Common myeloid progenitor, CD34-positive (primary cell): ENCODE results near the gene HEPN1.

ENCODE experiments used
- CTCF ChIA-PET: fragments of 350-600 bp; sonication (Branson Sonifier 250); formaldehyde crosslinking; loops from one replicate; lab custom pipeline; 2021; ENCODE audit warnings: antibody characterized with exemption; lab: Charles Lee
- POLR2A ChIA-PET: fragments of 350-600 bp; sonication (Branson Sonifier 250); formaldehyde crosslinking; loops from one replicate; lab custom pipeline; 2021; ENCODE audit warnings: antibody characterized with exemption; lab: Charles Lee
- DNase-seq, 3 donors: peaks; one replicate each; pipeline versions ENCODE4 v3.0.0 to v3.0.0-alpha.2; 2013
- H3K27ac ChIP-seq, 2 experiments: 1 replicate in 1 of 2; 2 replicates in 1 of 2; pipeline ENCODE4 v1.7.0; 2013; ENCODE audit warnings: inconsistent platforms in 2 of 2, low read length in 2 of 2, mild to moderate bottlenecking in 2 of 2, low read depth in 1 of 2, moderate library complexity in 1 of 2; ENCODE audit not compliant: severe bottlenecking in 2 of 2, insufficient read depth in 1 of 2, poor library complexity in 1 of 2
- H3K27me3 ChIP-seq, 5 experiments: replicated peaks in 2 of 5; 1 replicate in 3 of 5; 2 replicates in 2 of 5; pipeline versions ENCODE4 v1.6.1 to v1.7.0; 2013; ENCODE audit warnings: low read length in 4 of 5, mild to moderate bottlenecking in 2 of 5, moderate library complexity in 2 of 5, inconsistent platforms in 1 of 5; ENCODE audit not compliant: insufficient read depth in 5 of 5, control insufficient read depth in 4 of 5
- H3K36me3 ChIP-seq, 4 experiments: 1 replicate in 2 of 4; 2 replicates in 2 of 4; pipeline versions ENCODE4 v1.6.1 to v1.7.0; 2013; ENCODE audit warnings: low read length in 3 of 4, control low read depth in 1 of 4, mild to moderate bottlenecking in 1 of 4; ENCODE audit not compliant: control insufficient read depth in 4 of 4, insufficient read depth in 4 of 4
- H3K4me1 ChIP-seq, 4 experiments: 1 replicate in 3 of 4; 2 replicates in 1 of 4; pipeline versions ENCODE4 v1.6.1 to v1.7.1; 2013; ENCODE audit warnings: low read length in 3 of 4, mild to moderate bottlenecking in 3 of 4, control low read depth in 1 of 4, inconsistent platforms in 1 of 4, moderate library complexity in 1 of 4; ENCODE audit not compliant: control insufficient read depth in 4 of 4, insufficient read depth in 4 of 4; ENCODE audit errors: control extremely low read depth in 1 of 4
- H3K4me3 ChIP-seq, 7 experiments: 1 replicate in 4 of 7; 2 replicates in 3 of 7; pipeline versions ENCODE4 v1.5.1 to v1.7.0; 2013; ENCODE audit warnings: mild to moderate bottlenecking in 7 of 7, low read length in 6 of 7, moderate library complexity in 6 of 7, inconsistent platforms in 2 of 7, low read depth in 2 of 7, control low read depth in 1 of 7; ENCODE audit not compliant: insufficient read depth in 4 of 7, control insufficient read depth in 1 of 7; ENCODE audit errors: extremely low read depth in 1 of 7
- H3K9me3 ChIP-seq, 5 experiments: 1 replicate in 4 of 5; 2 replicates in 1 of 5; pipeline versions ENCODE4 v1.6.1 to v1.7.1; 2013; ENCODE audit warnings: low read length in 4 of 5, mild to moderate bottlenecking in 2 of 5, inconsistent platforms in 1 of 5, low read depth in 1 of 5, moderate library complexity in 1 of 5; ENCODE audit not compliant: control insufficient read depth in 4 of 5, insufficient read depth in 2 of 5; ENCODE audit errors: control extremely low read depth in 1 of 5
- WGBS: methylation state at CpG from one replicate; pipeline ENCODE4 v1.1.5; 2013; ENCODE audit not compliant: insufficient coverage; 5-methylcytosine and 5-hydroxymethylcytosine counted together

Gene HEPN1

GRCh38 chr11:124943741-124944140, 24.7 kb downstream of the HEPN1 start:
- DNase-seq, result no peak
- POLR2A ChIA-PET, result no interaction called here
- Histone ChIP-seq H3K4me1 (peaks cover 0 to 15% (median 4%) of the 10 kb centered on the region in 4 experiments), H3K27ac (peak overlapping the region in 1 of 2 experiments; percentile 56), H3K27me3 (no peaks in the 10 kb centered on the region), H3K36me3 (no peaks in the 10 kb centered on the region), H3K9me3 (peaks cover 0 to 3% (median 0%) of the 10 kb centered on the region in 5 experiments), H3K4me3 (no peak overlapping the region)
- WGBS, result no CpG with 5 or more reads among the region's 1 CpG
- CTCF ChIA-PET, result interaction anchor here (1.1 to 1.2 kb wide), 2 partner anchors 10 to 13 kb away, joined by 4 to 6 read pairs; no protein-coding TSS in a partner anchor

GRCh38 chr11:124944565-124944964, 25.5 kb downstream of the HEPN1 start:
- Histone ChIP-seq H3K27me3 (no peaks in the 10 kb centered on the region), H3K4me1 (peaks cover 0 to 15% (median 4%) of the 10 kb centered on the region in 4 experiments), H3K27ac (no peak overlapping the region), H3K9me3 (peaks cover 0 to 3% (median 0%) of the 10 kb centered on the region in 5 experiments), H3K36me3 (no peaks in the 10 kb centered on the region), H3K4me3 (no peak overlapping the region)
- 40% methylated on average over 1 of the region's 3 CpGs for WGBS
- CTCF ChIA-PET, result interaction anchor here (1.3 to 1.8 kb wide), 2 partner anchors 8 to 46 kb away, joined by 3 to 6 read pairs; partner anchors contain the start of gene HEPACAM
- DNase-seq, result no peak
- POLR2A ChIA-PET, result interaction anchor here (0.6 kb wide), 1 partner anchor 967 kb away, joined by 3 read pairs; no protein-coding TSS in a partner anchor

- no peak overlapping the region for H3K27ac ChIP-seq
- no peak for DNase-seq
These were observed 26.8 kb downstream of the HEPN1 start for GRCh38 chr11:124945826-124946225.

GRCh38 chr11:124946735-124947141, 27.7 kb downstream of the HEPN1 start:
- POLR2A ChIA-PET, result no interaction called here
- Histone ChIP-seq H3K4me3 (no peak overlapping the region), H3K9me3 (peaks cover 0 to 3% (median 0%) of the 10 kb centered on the region in 5 experiments), H3K4me1 (peaks cover 0 to 18% (median 7%) of the 10 kb centered on the region in 4 experiments), H3K27me3 (no peaks in the 10 kb centered on the region), H3K27ac (no peak overlapping the region), H3K36me3 (no peaks in the 10 kb centered on the region)
- 18% methylated on average over 1 of the region's 2 CpGs for WGBS
- no peak for DNase-seq
- CTCF ChIA-PET, result no interaction called here

More at GRCh38 chr11:124945826-124946225, 26.8 kb downstream of the HEPN1 start:
- Histone ChIP-seq H3K27me3 (no peaks in the 10 kb centered on the region), H3K36me3 (no peaks in the 10 kb centered on the region), H3K4me3 (no peak overlapping the region), H3K4me1 (peaks cover 0 to 18% (median 5%) of the 10 kb centered on the region in 4 experiments), H3K9me3 (peaks cover 0 to 3% (median 0%) of the 10 kb centered on the region in 5 experiments)
- 100% methylated on average over 3 of the region's 6 CpGs for WGBS
- POLR2A ChIA-PET, result no interaction called here
- CTCF ChIA-PET, result interaction anchor here (0.8 to 1.8 kb wide), 3 partner anchors 10 to 135 kb away, joined by 3 to 6 read pairs (median 3); partner anchors contain the start of gene HEPACAM

GRCh38 chr11:124950601-124951330, 31.7 kb downstream of the HEPN1 start:
- H3K27ac ChIP-seq, result no peak overlapping the region
- DNase-seq, result peak in 1 of 3 donors; percentile 10
- H3K4me3 ChIP-seq, result no peak overlapping the region
- no peaks in the 10 kb centered on the region for H3K36me3 ChIP-seq
- peaks cover 0 to 3% (median 0%) of the 10 kb centered on the region in 5 experiments for H3K9me3 ChIP-seq
- H3K27me3 ChIP-seq, result no peaks in the 10 kb centered on the region
- peaks cover 3 to 23% (median 15%) of the 10 kb centered on the region in 4 experiments for H3K4me1 ChIP-seq
- POLR2A ChIA-PET, result no interaction called here
- CTCF ChIA-PET, result interaction anchor here (0.8 kb wide), 1 partner anchor 330 kb away, joined by 3 read pairs; no protein-coding TSS in a partner anchor

- Histone ChIP-seq H3K27ac (no peak overlapping the region), H3K27me3 (no peaks in the 10 kb centered on the region), H3K4me1 (peaks cover 3 to 23% (median 15%) of the 10 kb centered on the region in 4 experiments), H3K9me3 (peaks cover 0 to 3% (median 0%) of the 10 kb centered on the region in 5 experiments), H3K4me3 (no peak overlapping the region), H3K36me3 (no peaks in the 10 kb centered on the region)
- WGBS, result 45% methylated on average over 2 of the region's 3 CpGs
- ChIA-PET POLR2A (no interaction called here), CTCF (interaction anchor here (1.2 kb wide), 1 partner anchor 190 kb away, joined by 3 read pairs; no protein-coding TSS in a partner anchor)
- no peak for DNase-seq
These were observed 32.3 kb downstream of the HEPN1 start for GRCh38 chr11:124951341-124951740.
